AG04450 (cell line): ENCODE measurements around the gene SUPT4H1. TPM values are rescaled to one million over a fixed set of nuclear protein-coding genes. Genes with fewer than 3 reads are reported as not detected.

Experiments used
- CTCF ChIA-PET: fragments of 300-600, 350-600 bp; formaldehyde crosslinking; extraction: SDS; loops from one replicate; lab custom pipeline; 2022; ENCODE audit warnings: antibody characterized with exemption, inconsistent platforms; lab: Charles Lee
- POLR2A ChIA-PET: fragments of 350-600 bp; formaldehyde crosslinking; extraction: SDS; loops from one replicate; lab custom pipeline; 2021; ENCODE audit warnings: antibody characterized with exemption, inconsistent platforms; lab: Yijun Ruan, JAX
- DNase-seq: peaks from one replicate; pipeline ENCODE4 v3.0.0-alpha.2; 2011; ENCODE audit warnings: low read depth, low spot score
- H3K27ac ChIP-seq: one replicate; pipeline ENCODE4 v1.5.1; 2012; ENCODE audit warnings: low read depth, low read length, control low read depth
- H3K27me3 ChIP-seq: one replicate; pipeline ENCODE4 v1.6.0; 2012; ENCODE audit warnings: low read length; ENCODE audit not compliant: control insufficient read depth, insufficient read depth
- H3K4me3 ChIP-seq: 2 replicates; pipeline ENCODE4 v1.5.1; 2011; ENCODE audit warnings: mild to moderate bottlenecking, low read depth, low read length, control low read depth
- H3K9me3 ChIP-seq: 2 replicates; pipeline ENCODE4 v1.5.1; 2012; ENCODE audit warnings: low read length; ENCODE audit not compliant: control insufficient read depth, insufficient read depth
- CTCF ChIP-seq: IDR thresholded peaks from 2 replicates; pipeline ENCODE4 v1.5.1; 2011; ENCODE audit warnings: low read depth, low read length, control low read depth, inconsistent platforms
- polyA plus RNA-seq: library from polyadenylated mRNA; depleted of rRNA; stranded (reverse); fragments of >200 nt; gene quantifications from 2 replicates; pipeline ENCODE4 v1.2.3, GENCODE V29; 2011

The SUPT4H1 gene
- polyA plus RNA-seq, 1 experiment: 191 TPM

- CTCF ChIA-PET: interaction anchor here (2.6 to 6.5 kb wide), 3 partner anchors 10 to 134 kb away, joined by 11 to 107 read pairs (median 68); partner anchors contain the start of gene RNF43
- no peak overlapping the region for H3K27ac ChIP-seq
- TF ChIP-seq CTCF: no peak
- H3K9me3 ChIP-seq: no peaks in the 10 kb centered on the region
- no peak overlapping the region for H3K4me3 ChIP-seq
- DNase-seq: no peak
- POLR2A ChIA-PET: interaction anchor here (1.1 kb wide), 1 partner anchor 38 kb away, joined by 5 read pairs; the partner anchor contains the start of gene SUPT4H1
- H3K27me3 ChIP-seq: no peaks in the 10 kb centered on the region
Observed at GRCh38 chr17:58313815-58314705, 37.9 kb downstream of the SUPT4H1 start.

GRCh38 chr17:58312829-58313228 is 39.2 kb downstream of the SUPT4H1 start:
- ChIA-PET POLR2A (no interaction called here), CTCF (interaction anchor here (0.7 to 1.2 kb wide), 2 partner anchors 13 to 193 kb away, joined by 3 read pairs; no protein-coding TSS in a partner anchor)
- DNase-seq: no peak

GRCh38 chr17:58312021-58312630 is 39.9 kb downstream of the SUPT4H1 start:
- CTCF ChIA-PET: interaction anchor here (0.7 to 1.2 kb wide), 2 partner anchors 13 to 193 kb away, joined by 3 read pairs; no protein-coding TSS in a partner anchor
- DNase-seq: no peak
- no peak for TF ChIP-seq CTCF
- Histone ChIP-seq H3K9me3 (no peaks in the 10 kb centered on the region; the same call in 1 of the 2 replicates), H3K4me3 (no peak overlapping the region), H3K27me3 (no peaks in the 10 kb centered on the region), H3K27ac (no peak overlapping the region)
- POLR2A ChIA-PET: no interaction called here

More at GRCh38 chr17:58312829-58313228, 39.2 kb downstream of the SUPT4H1 start:
- Histone ChIP-seq H3K27ac (no peak overlapping the region), H3K4me3 (no peak overlapping the region), H3K27me3 (no peaks in the 10 kb centered on the region), H3K9me3 (no peaks in the 10 kb centered on the region; the same call in 1 of the 2 replicates)
- no peak for TF ChIP-seq CTCF

GRCh38 chr17:58311429-58311894 is 40.5 kb downstream of the SUPT4H1 start:
- no peaks in the 10 kb centered on the region for H3K27me3 ChIP-seq
- DNase-seq: no peak
- ChIA-PET CTCF (no interaction called here), POLR2A (no interaction called here)
- no peak for TF ChIP-seq CTCF
- no peak overlapping the region for H3K27ac ChIP-seq
- no peaks in the 10 kb centered on the region; the same call in 1 of the 2 replicates for H3K9me3 ChIP-seq
- H3K4me3 ChIP-seq: no peak overlapping the region
